HG03025 (cell line): ENCODE measurements around the gene TMEM61.
"Not testable (repeated sequence)": the region's sequence is repeated elsewhere in the genome, so short reads cannot be mapped to it uniquely, and the experiment has no call there.

Experiments used
- ATAC-seq: cut with Tn5 transposase; IDR thresholded peaks from one replicate; pipeline ENCODE4 v1.9.1; 2021; ENCODE audit warnings: mild to moderate bottlenecking, moderate library complexity; ENCODE audit not compliant: unreplicated experiment, low FRiP score

Gene TMEM61

DNA sequence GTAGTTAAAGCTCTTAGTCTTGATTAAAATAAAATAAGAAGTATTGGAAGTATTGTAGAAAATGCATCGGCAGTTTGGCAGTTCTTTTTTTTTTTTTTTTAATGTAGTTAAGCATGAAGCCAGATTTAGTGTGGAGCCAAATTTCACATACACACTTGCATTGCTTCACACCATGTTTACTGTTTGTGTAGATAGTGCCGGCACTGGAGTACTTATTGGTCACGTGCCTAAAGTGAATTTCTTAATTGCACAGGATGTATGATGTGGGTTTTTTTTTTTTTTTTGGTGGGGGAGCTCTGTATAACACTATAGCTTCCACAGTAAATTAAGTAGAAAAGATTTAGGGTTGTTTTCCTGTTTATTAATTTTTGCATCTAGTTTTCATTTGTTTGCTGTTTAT, 21.2 kb upstream of the TMEM61 start:
- no peak for ATAC-seq

DNA sequence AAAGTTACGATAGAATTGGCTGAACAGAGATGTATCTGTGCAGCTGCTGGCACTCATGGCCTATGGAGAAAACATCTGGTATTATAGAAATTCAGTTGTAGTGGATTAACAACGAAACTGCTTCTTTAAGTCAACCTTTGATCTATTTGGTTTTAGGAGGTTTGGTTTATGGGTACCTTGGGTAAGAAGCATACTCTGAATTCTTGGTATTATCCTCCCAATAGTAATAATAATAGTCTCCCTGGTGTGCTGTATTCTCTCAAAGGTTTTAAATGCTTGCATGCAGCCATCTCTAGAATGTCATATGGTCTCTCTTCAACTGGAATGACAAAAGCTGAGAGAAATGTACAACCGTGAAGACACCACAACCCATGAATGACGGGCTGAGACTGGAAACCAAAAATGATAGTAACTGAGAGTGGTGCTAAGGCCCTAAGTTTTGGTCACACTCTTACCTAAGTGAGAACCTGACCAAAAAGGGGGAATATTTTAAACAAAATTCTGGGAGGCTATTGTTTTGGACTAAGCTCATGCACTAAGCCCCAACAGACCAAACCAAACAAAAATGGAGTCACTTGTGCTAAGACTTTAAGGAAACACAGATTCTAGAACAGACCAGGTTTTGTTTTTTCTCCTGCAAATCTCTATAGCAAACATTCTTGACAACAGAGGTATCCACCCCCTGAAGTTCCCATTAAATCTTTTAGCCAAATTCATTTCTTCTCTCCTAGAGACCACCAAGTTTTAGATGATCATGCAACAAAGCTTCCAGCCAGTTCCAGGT, 17.6 kb upstream of the TMEM61 start:
- ATAC-seq, result no peak

DNA sequence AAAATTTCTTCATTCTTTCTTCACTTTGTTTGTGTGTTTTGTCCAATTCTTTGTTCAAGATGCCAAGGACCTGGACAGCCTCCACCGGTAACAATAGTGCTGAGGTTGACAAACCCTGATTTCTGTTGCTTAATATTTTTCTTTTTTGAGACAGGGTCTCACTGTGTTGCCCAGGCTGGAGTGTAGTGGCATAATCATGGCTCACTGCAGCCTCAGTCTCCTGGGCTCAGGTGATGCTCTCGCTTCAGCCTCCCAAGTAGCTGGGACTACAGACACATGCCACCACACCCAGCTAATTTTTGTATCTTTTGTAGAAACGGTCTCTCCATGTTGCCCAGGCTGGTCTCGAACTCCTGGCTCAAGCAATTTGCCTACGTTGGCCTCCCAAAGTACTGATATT, 16.6 kb upstream of the TMEM61 start:
- not testable (repeated sequence) for ATAC-seq

DNA sequence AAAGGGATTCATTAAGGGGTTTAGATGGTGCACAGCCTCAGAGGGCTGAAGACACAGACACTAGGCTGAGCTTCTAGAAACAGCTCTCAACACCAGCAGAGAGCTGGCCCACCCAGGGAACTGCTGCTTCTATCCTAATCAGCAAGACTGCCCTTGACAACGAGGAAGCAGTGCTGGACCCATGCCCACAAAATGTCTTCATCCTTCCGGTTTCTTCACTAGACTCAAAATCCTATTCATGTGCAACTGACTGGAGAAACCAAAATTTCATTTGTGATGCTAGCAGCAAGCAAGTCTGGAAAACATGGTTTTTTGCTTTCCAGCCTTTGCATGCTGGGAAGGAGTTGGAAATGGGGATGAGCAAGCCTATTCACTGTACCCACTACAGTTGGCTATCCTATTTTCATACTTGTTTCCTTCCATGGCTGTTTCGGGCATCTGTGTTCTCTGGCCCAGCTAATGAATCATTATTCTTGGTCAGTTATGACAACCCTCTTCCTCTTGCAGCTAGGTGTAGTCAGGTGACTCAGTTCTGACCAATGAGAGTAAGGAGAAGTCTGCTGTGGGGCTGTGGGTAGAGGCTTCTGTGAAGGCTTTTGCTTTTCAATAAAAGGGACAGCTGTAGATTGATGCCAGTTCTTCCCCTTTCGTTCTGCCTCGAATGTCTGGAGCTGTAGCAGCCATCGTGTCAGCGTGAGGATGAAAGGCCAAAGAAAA, 14.6 kb upstream of the TMEM61 start:
- ATAC-seq, result peak; percentile 90

DNA sequence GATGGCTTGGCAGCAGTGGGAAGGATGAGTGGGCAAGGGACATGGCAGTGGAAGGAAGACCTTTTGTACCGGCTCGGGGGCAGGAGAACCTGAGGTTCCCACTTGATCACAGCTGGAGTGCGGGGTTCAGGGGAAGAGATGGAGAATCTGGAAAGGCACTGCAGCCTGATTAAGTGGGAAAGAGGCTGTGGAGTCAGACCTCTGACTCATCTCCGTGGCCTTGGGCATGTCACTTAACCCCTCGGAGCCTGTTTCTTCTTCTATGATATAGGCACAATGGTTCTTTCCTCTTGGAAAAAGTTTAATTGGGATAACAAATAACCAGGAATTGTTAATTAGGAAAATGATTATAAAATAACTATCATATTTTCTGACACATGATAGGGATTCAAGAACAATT, 13.1 kb upstream of the TMEM61 start:
- no peak for ATAC-seq

DNA sequence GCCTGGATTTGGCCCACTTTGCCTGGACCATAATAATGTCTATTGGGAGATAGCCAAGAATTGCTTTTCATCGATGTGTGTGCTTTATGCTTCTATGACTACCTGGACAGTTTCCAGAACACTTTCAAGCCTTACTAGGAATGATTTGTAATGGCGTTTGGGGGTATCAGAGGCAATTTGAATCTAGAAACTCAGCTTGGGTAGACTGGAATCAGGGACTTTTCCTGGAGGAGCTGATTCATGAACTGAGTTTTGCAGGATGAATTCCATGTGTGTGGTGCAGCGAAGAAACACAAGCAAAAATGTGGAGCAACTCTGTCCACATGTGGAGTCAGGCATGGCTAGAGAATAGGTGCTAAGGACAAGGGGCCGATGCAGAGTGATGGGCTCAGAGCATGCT, 11.9 kb upstream of the TMEM61 start:
- no peak for ATAC-seq

DNA sequence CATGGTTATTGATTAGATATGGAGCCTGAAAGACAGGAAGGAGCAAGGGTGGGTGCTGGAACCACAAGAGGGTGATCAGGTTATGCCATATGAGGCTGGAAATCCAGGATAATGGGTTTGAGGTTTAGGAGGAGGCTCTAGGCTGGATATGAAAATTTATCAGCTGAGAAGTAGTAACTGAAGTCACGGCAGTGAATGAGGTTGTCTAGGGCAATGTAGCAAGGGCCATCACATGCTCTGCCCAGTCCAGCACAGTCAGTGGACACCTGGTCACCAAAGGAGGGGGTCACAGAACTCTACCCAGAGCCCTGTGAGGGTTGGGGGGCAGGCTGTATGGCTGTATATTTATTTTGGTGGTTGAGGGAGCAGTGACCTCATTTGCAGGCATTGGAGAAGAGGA, 10.5 kb upstream of the TMEM61 start:
- no peak for ATAC-seq

DNA sequence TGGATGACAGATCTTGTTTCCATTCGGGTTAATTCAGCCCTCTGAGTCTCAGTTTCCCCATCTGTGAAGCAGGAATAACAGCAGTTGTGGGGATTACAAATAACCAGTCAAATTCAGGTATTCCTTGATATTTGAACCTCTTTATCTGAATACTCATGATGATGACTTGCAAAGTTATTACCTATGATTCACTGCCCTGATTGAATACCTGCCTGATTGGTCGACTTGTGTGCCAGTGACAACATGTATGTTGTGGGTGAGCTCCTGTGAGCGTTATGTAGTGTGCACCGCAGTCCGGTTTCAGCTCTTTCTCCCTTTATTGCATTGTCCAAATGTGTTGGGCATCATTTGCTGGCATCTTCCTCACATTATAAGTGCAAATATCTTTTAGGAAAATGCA, 9.5 kb upstream of the TMEM61 start:
- no peak for ATAC-seq

DNA sequence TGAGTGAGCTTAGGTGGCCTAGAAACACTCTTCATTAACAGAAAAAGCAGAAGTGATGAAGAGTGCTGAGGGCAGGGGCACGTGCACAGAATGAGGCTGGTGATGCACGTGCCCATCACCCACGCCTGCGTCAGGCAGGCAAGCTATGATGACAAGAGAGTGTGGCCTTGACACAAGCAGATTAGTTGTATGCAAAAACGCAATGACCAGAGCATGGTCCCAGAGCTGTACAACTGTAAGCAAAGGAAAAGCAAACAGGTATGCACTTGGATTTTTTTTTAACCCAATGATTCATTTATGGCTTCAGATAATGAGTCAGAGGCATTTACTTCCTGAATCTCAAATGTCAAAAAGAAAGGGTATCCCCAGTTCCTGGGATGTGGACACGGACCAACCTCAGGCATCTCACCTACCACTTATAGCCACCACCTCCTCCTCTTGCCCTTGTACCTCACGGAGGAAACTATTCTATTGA, 9.1 kb upstream of the TMEM61 start:
- ATAC-seq, result no peak

DNA sequence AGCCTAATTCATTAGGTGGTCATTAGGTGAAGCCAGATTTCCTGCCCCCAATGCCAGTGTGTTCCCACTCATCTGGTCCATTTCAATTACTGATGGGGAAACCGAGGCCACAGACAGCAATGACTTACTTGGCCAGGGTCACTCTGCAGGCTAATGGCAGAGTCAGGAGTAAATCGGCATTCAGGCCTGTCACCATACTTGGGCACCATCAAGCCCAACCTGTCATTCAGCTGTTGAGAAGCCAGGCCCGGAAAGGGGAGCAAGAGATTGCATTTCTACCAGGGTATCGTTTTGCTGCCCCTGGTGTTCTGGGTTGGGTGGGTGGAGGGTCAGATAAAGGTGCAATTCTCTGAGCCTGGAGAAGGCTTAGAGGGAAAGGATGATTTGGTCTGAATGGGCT, 8.0 kb upstream of the TMEM61 start:
- no peak for ATAC-seq

DNA sequence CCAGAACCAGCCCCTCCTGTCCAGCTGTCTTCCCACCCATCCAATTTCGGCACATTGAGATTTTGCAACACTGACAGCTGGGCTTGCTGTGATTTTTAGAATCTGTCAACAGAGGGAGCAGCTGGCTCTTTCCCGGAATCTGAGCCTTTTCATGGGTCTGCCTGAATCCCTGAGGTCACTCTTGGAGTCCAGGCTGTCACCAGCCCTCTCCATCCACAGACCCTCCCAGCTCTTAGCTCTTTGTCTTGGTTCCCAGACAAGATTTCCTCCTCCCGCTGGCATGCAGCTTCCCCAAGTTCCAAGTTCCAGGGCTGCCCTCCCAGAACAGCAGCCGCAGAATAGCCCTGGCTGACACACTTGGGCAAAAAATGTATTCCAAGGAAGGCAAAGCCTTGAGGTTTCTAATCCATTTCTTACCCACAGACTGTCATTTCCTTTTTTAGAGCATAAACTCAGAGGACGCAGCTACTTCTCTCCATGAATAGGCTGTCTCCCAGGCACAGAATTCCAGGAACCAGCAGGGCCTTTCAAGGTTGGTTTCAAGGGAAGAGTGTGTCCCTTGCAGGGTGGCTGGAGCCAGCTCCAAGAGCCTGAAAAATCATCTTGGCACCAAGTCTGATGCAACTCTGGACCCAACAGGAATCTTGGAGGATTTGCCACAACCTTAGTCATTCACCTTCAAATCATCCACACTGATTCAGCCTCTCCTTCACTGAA, 7.1 kb upstream of the TMEM61 start:
- no peak for ATAC-seq

DNA sequence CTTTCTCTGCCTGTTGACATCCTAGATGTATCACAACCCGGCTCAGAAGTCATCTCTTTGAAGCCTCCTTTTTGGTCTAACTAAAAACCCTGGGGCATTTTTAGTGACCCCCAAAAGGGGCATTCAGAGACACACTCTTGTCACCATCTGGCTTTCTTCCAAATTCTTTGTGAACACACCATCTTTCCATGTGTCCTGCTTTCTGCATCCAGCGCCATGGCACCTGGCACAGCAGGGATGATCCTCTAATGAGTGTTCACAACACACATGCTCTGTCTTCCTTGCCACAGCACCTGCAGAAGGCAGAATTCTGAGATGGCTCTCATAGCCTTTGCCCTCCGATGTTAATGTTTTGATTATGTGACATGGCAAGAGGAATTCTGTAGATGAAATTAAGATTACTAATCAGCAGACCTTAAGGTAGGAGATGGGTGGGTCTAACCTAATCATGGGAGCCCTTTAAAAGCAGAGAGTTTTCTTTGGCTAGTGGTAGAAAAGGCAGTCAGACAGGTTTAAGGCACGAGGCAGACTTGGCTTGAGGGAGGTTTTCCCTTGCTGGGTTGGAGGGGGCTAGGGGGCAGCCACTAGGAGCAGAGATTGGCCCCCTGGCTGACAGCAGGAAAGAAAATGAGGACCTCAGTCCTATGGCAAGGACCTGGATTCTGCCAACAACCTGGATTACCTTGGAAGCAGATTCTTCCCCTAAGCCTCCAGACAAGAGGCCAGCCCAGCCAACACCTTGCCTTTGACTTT, 4.9 kb upstream of the TMEM61 start:
- ATAC-seq, result no peak

DNA sequence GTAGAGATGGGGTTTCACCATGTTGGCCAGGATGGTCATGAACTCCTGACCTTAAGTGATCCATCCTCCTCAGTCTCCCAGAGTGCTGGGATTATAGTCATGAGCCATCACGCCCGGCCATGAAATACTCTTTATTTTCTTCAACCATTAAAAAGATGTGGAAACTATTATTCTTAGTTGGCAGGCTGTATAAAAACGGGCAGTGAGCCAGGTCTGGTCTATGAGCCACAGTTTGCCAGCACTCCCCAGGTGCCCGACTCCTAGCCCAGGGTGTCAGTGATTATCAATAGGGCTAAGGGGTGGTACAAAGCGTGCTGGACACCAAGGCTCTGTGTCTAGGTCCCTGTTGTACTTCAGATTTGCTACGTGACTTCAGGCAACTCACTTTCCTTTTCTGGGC, 3.7 kb upstream of the TMEM61 start:
- ATAC-seq, result no peak

DNA sequence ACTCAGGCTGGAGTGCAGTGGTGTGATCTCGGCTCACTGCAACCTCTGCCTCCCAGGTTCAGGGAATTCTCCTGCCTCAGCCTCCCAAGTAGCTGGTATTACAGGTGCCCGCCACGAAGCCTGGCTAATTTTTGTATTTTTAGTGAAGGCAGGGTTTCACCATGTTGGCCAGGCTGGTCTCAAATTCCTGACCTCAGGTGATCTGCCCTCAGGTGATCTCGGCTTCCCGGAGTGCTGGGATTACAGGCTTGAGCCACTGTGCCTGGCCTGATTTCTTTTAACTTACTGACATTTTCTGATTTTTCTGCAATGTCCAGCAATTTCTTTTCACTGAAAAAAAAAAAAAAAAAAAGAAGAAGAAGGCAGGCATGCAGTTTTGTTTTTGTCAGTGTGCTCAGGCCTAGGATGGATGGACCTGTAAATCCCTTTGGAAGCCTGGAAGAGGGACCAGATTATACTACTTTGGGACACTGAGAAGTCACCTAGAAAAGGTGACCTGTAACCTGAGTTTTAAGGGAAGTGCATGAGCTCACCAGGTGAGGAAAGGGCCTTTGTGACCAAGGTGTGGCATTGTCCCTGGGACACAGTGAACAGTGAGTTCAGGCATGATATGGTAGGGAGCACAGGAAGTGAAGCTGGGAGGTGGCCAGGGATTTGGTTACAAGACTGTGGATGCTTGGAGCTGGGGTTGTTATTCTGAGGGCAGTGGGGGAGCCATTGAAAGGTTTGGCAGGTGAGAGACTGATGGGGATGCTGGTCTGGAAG, 2.7 kb upstream of the TMEM61 start:
- no peak for ATAC-seq

DNA sequence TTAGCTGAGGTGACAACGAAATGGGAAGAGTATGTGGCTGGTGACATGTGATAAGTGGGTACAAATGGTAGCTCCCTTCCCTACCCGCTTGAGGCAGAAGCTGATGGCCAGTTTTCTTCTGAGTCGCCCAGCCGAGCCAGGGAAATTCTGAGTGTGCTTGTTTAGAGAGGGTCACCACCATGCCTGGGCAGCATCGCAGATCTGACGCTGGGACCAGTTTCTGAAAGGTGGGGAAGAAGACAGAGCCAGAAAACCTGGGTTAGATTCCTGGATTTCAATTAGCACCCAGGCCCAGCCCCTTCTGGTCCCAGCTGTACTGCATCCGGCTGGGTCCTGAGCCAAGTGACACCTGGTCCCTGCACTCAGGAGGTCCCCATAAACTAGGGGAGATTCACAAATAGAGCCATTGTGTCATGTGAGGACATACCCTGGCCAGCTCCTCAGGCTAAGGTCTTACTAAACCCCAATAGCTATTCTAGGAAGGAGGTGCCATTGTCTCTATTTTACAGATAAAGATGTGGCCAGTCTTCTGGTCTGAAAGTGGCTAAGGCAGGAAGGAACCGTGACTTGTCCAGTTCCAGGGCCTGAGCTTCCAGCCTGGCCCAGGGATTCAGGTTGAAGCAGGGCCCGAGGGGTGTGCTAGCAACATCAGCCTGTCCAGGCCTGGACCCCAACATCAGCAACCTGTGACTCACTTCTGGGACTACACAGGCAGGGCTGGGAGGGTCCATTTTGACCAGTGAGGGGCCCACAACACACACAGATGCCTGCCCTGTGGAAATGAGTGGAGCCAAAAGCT, 1.7 kb upstream of the TMEM61 start:
- no peak for ATAC-seq

DNA sequence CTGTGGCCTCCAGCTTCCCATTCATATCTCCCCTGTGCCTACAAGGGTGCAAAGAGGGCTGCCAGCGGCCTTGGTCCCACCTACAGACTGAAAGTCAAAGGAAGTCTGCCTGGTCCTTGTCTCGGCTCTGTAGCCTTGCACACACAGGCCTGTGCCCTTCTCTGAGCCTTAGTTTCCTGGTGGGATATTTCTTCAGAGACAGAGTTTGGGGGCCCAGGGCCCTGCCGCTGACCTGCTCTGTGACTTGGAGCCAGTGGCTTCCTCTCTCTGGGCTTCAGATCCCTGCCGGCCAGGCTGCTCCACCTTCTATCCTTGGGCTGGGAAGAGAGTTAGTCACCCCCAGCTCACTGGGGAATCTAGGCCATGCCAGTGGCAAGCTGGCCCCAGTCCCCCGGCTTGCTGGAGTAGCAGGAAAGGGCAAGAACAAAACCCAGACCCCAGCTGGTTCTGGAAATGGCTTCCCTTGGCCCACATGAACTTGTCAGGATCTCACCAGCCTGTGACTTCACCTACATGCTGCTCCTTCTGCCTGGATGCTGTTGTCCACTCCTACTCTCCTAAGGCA, 1.0 kb upstream of the TMEM61 start:
- ATAC-seq, result no peak

DNA sequence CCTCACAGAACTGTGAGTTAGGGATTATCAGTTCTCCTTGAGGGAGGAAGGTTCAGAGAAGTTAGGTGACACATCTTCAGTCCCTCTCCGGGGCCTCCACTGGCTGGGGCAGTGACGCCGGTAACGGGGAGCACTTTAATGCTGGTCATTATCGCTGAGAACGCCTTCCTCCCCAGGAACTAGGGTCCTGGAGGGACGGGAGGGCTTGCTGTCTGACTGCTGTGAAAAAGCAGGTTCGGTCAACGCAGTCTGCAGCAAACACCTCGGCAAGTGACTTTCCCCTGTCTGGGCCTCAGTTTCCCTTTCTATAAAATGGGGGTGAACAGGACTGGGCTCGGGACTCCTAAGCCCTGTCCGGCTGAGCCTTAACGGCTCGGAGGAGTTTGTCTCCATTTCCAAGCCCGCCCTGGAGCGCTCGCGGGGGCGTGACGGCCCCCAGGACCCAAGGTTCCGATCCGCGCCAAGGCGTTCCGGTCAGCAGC, 341 bp upstream of the TMEM61 start:
- ATAC-seq, result no peak

DNA sequence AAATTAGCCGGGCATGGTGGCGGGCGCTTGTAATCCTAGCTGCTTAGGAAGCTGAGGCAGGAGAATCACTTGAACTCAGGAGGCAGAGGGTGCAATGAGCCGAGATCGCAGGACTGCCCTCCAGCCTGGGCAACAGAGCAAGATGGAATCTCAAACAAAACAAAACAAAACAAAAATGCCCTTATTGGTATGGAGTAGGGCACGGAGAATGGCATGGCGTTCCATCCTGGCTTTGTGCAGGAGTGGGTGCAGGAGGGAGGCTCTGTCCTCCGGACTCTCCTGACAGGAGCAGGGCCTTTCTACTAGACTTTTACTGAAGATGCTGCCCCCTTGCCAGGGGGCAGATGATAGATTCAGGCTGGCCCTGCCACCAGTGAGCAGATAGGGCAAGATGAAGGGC, 1.0 kb downstream of the TMEM61 start:
- ATAC-seq, result no peak

DNA sequence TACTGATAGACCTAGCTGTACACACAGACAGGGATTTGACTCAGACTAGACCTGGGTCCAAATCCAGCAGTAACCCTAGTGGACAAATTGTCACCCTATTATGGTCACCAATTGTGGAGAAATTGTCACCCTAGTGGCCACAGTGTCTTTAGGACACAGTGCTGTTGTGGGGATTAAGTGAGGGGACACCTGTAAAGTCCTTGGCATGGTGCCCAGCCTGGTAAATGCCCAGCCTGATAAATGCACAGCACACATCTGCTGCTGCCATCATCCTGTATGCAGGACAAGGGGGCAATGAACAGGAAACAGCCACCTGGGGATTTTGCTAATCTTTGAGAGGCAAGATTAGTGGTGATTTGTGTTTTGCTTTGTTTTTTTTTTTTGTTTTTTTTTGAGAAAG, 2.3 kb downstream of the TMEM61 start:
- ATAC-seq, result no peak
